ENCODE results near the gene CHRNA7. TPM values are rescaled to one million over a fixed set of nuclear protein-coding genes. Genes with fewer than 3 reads are reported as not detected.

Gene CHRNA7
- polyA plus RNA-seq, 1 of the 3 experiments (the other 2 are of a cell fraction) = 0.38 TPM

DNA sequence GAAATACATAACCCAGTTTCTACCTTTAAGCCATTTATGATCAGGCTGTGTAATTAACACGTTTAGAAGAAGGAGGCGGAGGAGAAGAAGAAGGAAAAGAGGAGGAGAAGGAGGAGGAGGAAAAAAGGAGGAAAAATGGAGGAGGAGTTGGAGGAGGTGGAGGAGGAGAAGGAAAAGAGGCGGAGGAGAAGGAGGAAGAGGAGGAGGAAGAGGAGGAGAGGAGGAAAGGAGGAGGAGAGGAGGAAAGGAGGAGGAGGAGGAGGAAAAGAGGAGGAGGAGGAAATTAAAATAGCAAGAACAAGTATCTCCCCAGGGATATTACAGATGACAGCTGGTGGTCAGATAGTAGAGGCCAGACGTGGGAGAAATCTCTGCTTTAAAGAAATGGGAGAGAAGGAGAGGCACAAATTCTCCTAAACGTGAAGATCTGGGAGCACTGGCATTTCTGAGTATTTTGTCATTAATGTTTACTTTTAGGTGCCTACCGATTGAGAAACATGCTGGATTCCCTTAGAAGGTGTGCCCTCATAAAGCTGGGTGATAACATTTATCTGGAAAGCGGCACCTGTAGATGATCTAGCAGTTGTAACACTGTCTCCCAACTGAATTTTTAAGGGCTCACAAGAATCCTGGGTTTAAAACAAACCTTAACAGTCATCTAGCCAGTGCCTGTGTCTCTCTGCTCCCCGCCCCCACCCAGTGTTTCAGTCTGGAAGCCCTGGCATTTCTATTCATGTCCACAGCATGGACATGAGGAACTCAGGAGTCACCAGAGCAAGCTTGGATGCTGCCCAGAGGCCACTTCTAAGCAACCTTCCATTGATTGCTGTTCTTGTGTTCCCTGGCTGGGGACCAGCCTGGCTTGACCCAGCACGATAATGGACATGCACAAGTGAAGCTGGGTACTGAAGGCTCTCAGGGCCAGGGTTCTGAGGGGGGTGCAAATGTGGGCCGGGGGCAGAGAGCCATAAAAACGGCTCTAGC, 75.2 kb downstream of the CHRNA7 start:
- H4K20me1 ChIP-seq (ENCODE audit: insufficient read depth) = no peaks in the 10 kb centered on the region
- DNase-seq = peak; percentile 47
- H3K36me3 ChIP-seq (replicated peaks in 1 of 2; ENCODE audit: control insufficient read depth in 1 of 2, insufficient read depth in 2 of 2, low read length in 1 of 2) = no peaks in the 10 kb centered on the region
- H3K79me2 ChIP-seq (ENCODE audit: insufficient read depth) = no peaks in the 10 kb centered on the region
- H3K9me3 ChIP-seq = no peaks in the 10 kb centered on the region
- H3K4me2 ChIP-seq = no peak overlapping the region
- no peaks in the 10 kb centered on the region for H3K9me2 ChIP-seq
- POLR2A ChIA-PET = interaction anchor here (1.2 kb wide), 1 partner anchor 14 kb away, joined by 3 read pairs; no protein-coding TSS in a partner anchor
- H3K4me3 ChIP-seq (ENCODE audit: low read depth in 2 of 2, low read length in 1 of 2) = no peak overlapping the region
- peaks cover 0 to 57% of the 10 kb centered on the region in 2 experiments; a peak in 2 of 4 replicates for H3K4me1 ChIP-seq (ENCODE audit: control insufficient read depth in 1 of 2, insufficient read depth in 2 of 2, low read depth in 1 of 2, low read length in 1 of 2)
- no peaks in the 10 kb centered on the region for H3K27me3 ChIP-seq (ENCODE audit: insufficient read depth)
- 27% methylated on average over 11 of the region's 11 CpGs for WGBS (ENCODE audit: low lambda C conversion rate)
- H2AFZ ChIP-seq (ENCODE audit: low read depth) = no peak overlapping the region
- peak overlapping the region in 1 of 2 experiments; percentile 88; a peak in 2 of 4 replicates for H3K27ac ChIP-seq (ENCODE audit: low read depth in 2 of 2, low read length in 1 of 2)
- no peak overlapping the region for H3K9ac ChIP-seq
- CTCF ChIA-PET = interaction anchor here (0.7 to 1.7 kb wide), 4 partner anchors 9 to 130 kb away, joined by 3 to 4 read pairs (median 3); no protein-coding TSS in a partner anchor
- TF ChIP-seq NFIC (IDR thresholded peaks at IDR 0.05; ENCODE audit: borderline replicate concordance) (no peak), FOSL2 (IDR thresholded peaks at IDR 0.05; ENCODE audit: borderline replicate concordance, low read depth) (no peak), EZH2phosphoT487 (IDR thresholded peaks at IDR 0.05; ENCODE audit: borderline replicate concordance, low read depth) (no peak), RCOR1 (IDR thresholded peaks at IDR 0.05; ENCODE audit: low read length) (no peak), JUND (IDR thresholded peaks at IDR 0.05) (no peak), YY1 (IDR thresholded peaks at IDR 0.05; ENCODE audit: low read depth) (no peak), MXI1 (IDR thresholded peaks at IDR 0.05; ENCODE audit: low read depth, low read length) (no peak), POLR2AphosphoS5 (IDR thresholded peaks at IDR 0.05; ENCODE audit: low read depth, low read length) (no peak), RFX5 (IDR thresholded peaks at IDR 0.05; ENCODE audit: low read length) (no peak), ELF1 (IDR thresholded peaks at IDR 0.05) (no peak), EP300 (IDR thresholded peaks at IDR 0.05; ENCODE audit: borderline replicate concordance in 1 of 2, low read depth in 1 of 2, low read length in 1 of 2) (no peak), SMC3 (IDR thresholded peaks at IDR 0.05; ENCODE audit: low read depth, low read length) (no peak), MEF2A (IDR thresholded peaks at IDR 0.05; ENCODE audit: borderline replicate concordance, low read depth) (no peak), GABPA (IDR thresholded peaks at IDR 0.05; ENCODE audit: low read depth) (no peak), SIN3A (IDR thresholded peaks at IDR 0.05; ENCODE audit: borderline replicate concordance, low read depth, low read length) (no peak), FOXM1 (IDR thresholded peaks at IDR 0.05; ENCODE audit: low read depth) (no peak)
- TF ChIP-seq, protein P1, sequence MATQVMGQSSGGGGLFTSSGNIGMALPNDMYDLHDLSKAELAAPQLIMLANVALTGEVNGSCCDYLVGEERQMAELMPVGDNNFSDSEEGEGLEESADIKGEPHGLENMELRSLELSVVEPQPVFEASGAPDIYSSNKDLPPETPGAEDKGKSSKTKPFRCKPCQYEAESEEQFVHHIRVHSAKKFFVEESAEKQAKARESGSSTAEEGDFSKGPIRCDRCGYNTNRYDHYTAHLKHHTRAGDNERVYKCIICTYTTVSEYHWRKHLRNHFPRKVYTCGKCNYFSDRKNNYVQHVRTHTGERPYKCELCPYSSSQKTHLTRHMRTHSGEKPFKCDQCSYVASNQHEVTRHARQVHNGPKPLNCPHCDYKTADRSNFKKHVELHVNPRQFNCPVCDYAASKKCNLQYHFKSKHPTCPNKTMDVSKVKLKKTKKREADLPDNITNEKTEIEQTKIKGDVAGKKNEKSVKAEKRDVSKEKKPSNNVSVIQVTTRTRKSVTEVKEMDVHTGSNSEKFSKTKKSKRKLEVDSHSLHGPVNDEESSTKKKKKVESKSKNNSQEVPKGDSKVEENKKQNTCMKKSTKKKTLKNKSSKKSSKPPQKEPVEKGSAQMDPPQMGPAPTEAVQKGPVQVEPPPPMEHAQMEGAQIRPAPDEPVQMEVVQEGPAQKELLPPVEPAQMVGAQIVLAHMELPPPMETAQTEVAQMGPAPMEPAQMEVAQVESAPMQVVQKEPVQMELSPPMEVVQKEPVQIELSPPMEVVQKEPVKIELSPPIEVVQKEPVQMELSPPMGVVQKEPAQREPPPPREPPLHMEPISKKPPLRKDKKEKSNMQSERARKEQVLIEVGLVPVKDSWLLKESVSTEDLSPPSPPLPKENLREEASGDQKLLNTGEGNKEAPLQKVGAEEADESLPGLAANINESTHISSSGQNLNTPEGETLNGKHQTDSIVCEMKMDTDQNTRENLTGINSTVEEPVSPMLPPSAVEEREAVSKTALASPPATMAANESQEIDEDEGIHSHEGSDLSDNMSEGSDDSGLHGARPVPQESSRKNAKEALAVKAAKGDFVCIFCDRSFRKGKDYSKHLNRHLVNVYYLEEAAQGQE (IDR thresholded peaks at IDR 0.05; ENCODE audit: low read depth, low read length) = no peak
- TF ChIP-seq, protein P2, sequence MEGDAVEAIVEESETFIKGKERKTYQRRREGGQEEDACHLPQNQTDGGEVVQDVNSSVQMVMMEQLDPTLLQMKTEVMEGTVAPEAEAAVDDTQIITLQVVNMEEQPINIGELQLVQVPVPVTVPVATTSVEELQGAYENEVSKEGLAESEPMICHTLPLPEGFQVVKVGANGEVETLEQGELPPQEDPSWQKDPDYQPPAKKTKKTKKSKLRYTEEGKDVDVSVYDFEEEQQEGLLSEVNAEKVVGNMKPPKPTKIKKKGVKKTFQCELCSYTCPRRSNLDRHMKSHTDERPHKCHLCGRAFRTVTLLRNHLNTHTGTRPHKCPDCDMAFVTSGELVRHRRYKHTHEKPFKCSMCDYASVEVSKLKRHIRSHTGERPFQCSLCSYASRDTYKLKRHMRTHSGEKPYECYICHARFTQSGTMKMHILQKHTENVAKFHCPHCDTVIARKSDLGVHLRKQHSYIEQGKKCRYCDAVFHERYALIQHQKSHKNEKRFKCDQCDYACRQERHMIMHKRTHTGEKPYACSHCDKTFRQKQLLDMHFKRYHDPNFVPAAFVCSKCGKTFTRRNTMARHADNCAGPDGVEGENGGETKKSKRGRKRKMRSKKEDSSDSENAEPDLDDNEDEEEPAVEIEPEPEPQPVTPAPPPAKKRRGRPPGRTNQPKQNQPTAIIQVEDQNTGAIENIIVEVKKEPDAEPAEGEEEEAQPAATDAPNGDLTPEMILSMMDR (IDR thresholded peaks at IDR 0.05) = no peak
- TF ChIP-seq, protein P3, sequence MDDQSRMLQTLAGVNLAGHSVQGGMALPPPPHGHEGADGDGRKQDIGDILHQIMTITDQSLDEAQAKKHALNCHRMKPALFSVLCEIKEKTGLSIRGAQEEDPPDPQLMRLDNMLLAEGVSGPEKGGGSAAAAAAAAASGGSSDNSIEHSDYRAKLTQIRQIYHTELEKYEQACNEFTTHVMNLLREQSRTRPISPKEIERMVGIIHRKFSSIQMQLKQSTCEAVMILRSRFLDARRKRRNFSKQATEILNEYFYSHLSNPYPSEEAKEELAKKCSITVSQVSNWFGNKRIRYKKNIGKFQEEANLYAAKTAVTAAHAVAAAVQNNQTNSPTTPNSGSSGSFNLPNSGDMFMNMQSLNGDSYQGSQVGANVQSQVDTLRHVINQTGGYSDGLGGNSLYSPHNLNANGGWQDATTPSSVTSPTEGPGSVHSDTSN (IDR thresholded peaks at IDR 0.05) = no peak
- TF ChIP-seq, protein P4, sequence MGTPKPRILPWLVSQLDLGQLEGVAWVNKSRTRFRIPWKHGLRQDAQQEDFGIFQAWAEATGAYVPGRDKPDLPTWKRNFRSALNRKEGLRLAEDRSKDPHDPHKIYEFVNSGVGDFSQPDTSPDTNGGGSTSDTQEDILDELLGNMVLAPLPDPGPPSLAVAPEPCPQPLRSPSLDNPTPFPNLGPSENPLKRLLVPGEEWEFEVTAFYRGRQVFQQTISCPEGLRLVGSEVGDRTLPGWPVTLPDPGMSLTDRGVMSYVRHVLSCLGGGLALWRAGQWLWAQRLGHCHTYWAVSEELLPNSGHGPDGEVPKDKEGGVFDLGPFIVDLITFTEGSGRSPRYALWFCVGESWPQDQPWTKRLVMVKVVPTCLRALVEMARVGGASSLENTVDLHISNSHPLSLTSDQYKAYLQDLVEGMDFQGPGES (IDR thresholded peaks at IDR 0.05; ENCODE audit: low read depth, low read length) = no peak
- no peaks in the 10 kb centered on the region for H3F3A ChIP-seq (replicated peaks; ENCODE audit: insufficient read depth)

All from SK-N-SH (cell line).